Activated naive CD8-positive, alpha-beta T cell treated with anti-CD3 and anti-CD28 coated beads, Interleukin-2, amount 10 ng/mL, durations not matched to agents 7 days and 5 days (primary cell): ENCODE results near the gene MAML2. TPM values are rescaled to one million over a fixed set of nuclear protein-coding genes. Genes with fewer than 3 reads are reported as not detected.
A peak's percentile ranks its signal among the peaks of the same experiment; 100 is the strongest.
"Not testable (repeated sequence)": the region's sequence is repeated elsewhere in the genome, so short reads cannot be mapped to it uniquely, and the experiment has no call there.

Source experiments
- ATAC-seq: fragments of 150-1000 bp; cut with Tn5 transposase; one replicate; pipeline ENCODE4 v1.10.0; 2021; ENCODE audit warnings: low read depth, moderate library complexity
- POLR2A ChIA-PET: fragments of 350-600 bp; sonication (Branson Sonifier 250); formaldehyde crosslinking; loops from one replicate; lab custom pipeline; 2021; ENCODE audit warnings: antibody characterized with exemption; lab: Charles Lee
- DNase-seq: peaks from one replicate; pipeline ENCODE4 v3.0.0; 2021
- H3K27ac Mint-ChIP-seq: one replicate; pipeline ENCODE4 v1.8.0; 2022; ENCODE audit warnings: mild to moderate bottlenecking, mixed read lengths
- H3K27me3 Mint-ChIP-seq: one replicate; pipeline ENCODE4 v1.8.0; 2022; ENCODE audit warnings: mild to moderate bottlenecking, moderate library complexity, mixed read lengths
- H3K36me3 Mint-ChIP-seq: one replicate; pipeline ENCODE4 v1.8.0; 2021; ENCODE audit warnings: mild to moderate bottlenecking, mixed read lengths
- H3K4me1 Mint-ChIP-seq: one replicate; pipeline ENCODE4 v1.8.0; 2021; ENCODE audit warnings: mixed read lengths
- H3K4me3 Mint-ChIP-seq: one replicate; pipeline ENCODE4 v1.8.0; 2022; ENCODE audit warnings: mild to moderate bottlenecking, moderate library complexity, mixed read lengths
- H3K9me3 Mint-ChIP-seq: one replicate; pipeline ENCODE4 v1.8.0; 2021; ENCODE audit warnings: mixed read lengths
- total RNA-seq, 2 experiments: library from RNA; stranded (reverse); gene quantifications; one replicate each; pipeline ENCODE4 v1.2.3, GENCODE V29; 2021

MAML2 gene
- total RNA-seq, 2 experiments from 2014 or later = 18.6 to 20.5 TPM

DNA sequence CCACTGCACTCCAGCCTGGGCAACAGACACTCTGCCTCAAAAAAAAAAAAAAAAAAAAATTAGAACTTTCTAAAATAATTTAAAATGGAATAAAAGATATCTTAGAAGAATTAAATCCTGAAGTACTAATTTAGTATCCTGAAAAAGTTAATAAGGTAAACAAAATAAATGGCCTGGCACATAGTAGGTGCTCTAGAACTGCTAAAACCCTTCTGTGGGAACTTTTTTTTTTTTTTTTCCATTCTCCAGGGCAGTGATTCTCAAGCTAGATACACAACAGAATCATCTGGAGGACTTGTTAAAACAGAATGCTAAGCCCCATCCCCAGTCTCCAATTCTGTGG, 65.3 kb downstream of the MAML2 start:
- Mint-ChIP-seq H3K4me1 (peaks cover 31% of the 10 kb centered on the region), H3K9me3 (no peaks in the 10 kb centered on the region), H3K27ac (no peak overlapping the region), H3K4me3 (no peak overlapping the region), H3K27me3 (no peaks in the 10 kb centered on the region), H3K36me3 (peaks cover 26% of the 10 kb centered on the region)
- no peak for ATAC-seq
- no peak for DNase-seq
- POLR2A ChIA-PET = interaction anchor here (1.4 kb wide), 1 partner anchor 10 kb away, joined by 3 read pairs; no protein-coding TSS in a partner anchor

DNA sequence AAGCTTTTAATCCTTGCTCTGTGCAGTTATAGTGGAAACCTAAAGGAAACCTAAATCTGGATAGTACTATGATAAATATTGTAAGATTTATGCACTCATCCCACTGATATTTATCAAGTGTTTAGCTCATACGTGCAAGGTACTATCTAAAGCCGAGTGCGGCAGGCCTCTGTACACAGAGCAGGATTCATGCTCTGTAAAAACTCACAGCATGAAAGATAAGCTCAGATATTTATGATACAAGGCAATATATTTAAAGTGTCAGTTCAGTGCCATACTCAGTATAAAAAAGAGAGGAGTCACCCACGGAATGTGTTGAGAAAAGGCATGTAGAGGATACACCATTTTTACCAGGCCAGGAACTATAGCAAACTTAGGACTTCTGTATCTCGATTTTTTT, 66.2 kb downstream of the MAML2 start:
- DNase-seq (no peak), ATAC-seq (no peak)
- Mint-ChIP-seq H3K27ac (no peak overlapping the region), H3K4me3 (no peak overlapping the region), H3K4me1 (peaks cover 32% of the 10 kb centered on the region), H3K9me3 (peaks cover 2% of the 10 kb centered on the region), H3K36me3 (peaks cover 30% of the 10 kb centered on the region), H3K27me3 (no peaks in the 10 kb centered on the region)
- POLR2A ChIA-PET = interaction anchor here (0.6 to 1.7 kb wide), 3 partner anchors 10 to 143 kb away, joined by 3 to 9 read pairs (median 5); no protein-coding TSS in a partner anchor

DNA sequence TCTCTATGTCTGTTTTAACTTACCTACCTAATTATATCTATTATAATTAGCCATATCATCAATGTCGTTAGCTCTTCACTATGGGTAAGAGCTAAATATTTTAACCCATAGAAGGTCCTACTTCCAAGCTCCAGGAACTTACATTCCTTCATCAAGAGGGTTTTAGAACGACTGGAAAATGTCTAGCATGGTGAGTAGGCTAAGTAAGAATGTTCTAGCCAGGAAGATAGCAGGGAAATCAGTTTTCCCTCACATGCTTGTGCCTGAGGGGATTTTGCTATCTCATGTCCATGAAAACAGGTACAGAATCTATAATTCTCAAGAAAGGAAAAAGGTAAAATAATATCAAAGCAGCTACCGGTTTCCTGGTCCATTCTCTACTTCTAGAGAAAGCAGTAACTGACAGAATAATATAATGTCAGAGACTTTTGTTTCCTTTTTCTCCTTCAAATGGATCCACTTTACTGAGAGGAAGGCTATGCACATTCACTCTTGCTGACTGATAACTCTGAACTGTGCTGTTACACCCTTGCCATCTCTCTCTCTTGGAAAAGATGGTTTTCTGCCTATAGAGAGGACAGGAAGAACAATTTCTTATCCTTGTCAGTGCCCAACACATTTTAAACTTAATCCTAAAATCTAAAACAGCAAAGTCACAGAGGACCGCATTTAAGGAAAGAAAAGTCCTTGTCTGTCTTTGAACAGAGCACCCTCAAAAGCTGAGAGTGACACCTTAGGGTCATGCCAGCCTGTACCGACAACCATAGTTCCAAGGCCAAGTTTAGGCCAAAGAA, 67.0 kb downstream of the MAML2 start:
- POLR2A ChIA-PET = interaction anchor here (0.6 to 1.7 kb wide), 3 partner anchors 11 to 142 kb away, joined by 3 to 9 read pairs (median 5); no protein-coding TSS in a partner anchor
- no peak overlapping the region for H3K4me3 Mint-ChIP-seq
- H3K9me3 Mint-ChIP-seq = peaks cover 8% of the 10 kb centered on the region
- no peak for DNase-seq
- peaks cover 31% of the 10 kb centered on the region for H3K4me1 Mint-ChIP-seq
- peaks cover 32% of the 10 kb centered on the region for H3K36me3 Mint-ChIP-seq
- no peak for ATAC-seq
- H3K27ac Mint-ChIP-seq = no peak overlapping the region
- H3K27me3 Mint-ChIP-seq = no peaks in the 10 kb centered on the region

DNA sequence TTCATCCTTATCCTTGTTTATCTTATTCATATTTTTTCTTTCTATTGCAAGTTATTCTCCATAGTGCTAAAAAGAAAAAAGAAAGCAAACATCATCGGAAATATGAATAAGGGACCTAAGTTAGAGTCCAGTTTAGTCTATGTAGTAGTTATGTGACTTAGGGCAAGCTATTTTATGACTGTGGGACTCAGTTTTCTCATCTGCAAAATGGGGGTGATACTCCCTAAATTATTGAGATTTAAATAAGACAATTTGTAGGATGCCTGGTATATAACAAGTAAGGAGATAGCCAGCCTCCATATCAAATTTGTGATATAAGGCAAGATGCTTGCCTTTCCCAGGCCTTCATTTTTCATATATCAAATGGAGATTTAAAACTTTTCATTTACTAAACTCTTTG, 69.5 kb downstream of the MAML2 start:
- Mint-ChIP-seq H3K4me3 (no peak overlapping the region), H3K4me1 (peaks cover 24% of the 10 kb centered on the region), H3K27me3 (no peaks in the 10 kb centered on the region), H3K36me3 (peaks cover 48% of the 10 kb centered on the region), H3K9me3 (peaks cover 18% of the 10 kb centered on the region), H3K27ac (no peak overlapping the region)
- no peak for DNase-seq
- POLR2A ChIA-PET = no interaction called here
- ATAC-seq = no peak

DNA sequence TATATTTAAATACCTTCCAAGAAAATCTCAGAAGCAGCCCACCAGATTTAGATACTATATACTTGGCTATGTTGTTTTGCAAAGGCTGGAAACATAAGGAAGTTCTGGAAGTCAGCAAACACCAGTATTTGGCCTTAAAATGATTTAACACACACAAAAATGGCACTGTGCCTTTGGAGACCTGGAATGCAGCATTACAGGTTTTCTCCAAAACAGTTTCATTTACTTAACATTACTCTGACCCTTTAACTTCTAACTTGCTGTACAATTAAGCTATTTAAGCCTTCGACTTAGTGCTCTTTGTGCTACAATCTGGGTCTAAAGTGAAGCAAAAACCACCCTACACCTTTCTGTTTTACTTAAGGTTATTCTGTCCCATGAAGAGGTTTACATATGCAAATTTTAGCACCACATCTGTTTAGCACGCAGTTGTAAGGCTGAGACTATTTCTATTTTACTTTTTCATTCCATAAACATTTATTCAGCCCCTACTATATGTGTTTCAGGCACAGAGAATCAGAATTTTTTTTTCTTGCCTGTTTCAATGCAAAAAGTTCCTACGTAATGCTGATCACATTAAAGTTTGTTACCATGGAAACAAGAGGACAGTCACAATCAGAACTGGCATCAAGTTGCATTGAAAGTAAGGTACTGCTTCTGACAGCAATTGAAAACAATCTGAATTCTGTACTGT, 70.3 kb downstream of the MAML2 start:
- peaks cover 44% of the 10 kb centered on the region for H3K36me3 Mint-ChIP-seq
- H3K9me3 Mint-ChIP-seq = peaks cover 18% of the 10 kb centered on the region
- H3K27ac Mint-ChIP-seq = no peak overlapping the region
- POLR2A ChIA-PET = no interaction called here
- DNase-seq (no peak), ATAC-seq (no peak)
- H3K4me1 Mint-ChIP-seq = peaks cover 21% of the 10 kb centered on the region
- no peaks in the 10 kb centered on the region for H3K27me3 Mint-ChIP-seq
- H3K4me3 Mint-ChIP-seq = no peak overlapping the region

GRCh38 chr11:96271777-96272176, 71.2 kb downstream of the MAML2 start:
- H3K4me3 Mint-ChIP-seq = no peak overlapping the region
- POLR2A ChIA-PET = no interaction called here
- H3K27me3 Mint-ChIP-seq = no peaks in the 10 kb centered on the region
- peaks cover 43% of the 10 kb centered on the region for H3K36me3 Mint-ChIP-seq
- peak overlapping the region; percentile 1 for H3K27ac Mint-ChIP-seq
- H3K4me1 Mint-ChIP-seq = peaks cover 29% of the 10 kb centered on the region
- DNase-seq (no peak), ATAC-seq (no peak)
- H3K9me3 Mint-ChIP-seq = peaks cover 18% of the 10 kb centered on the region

DNA sequence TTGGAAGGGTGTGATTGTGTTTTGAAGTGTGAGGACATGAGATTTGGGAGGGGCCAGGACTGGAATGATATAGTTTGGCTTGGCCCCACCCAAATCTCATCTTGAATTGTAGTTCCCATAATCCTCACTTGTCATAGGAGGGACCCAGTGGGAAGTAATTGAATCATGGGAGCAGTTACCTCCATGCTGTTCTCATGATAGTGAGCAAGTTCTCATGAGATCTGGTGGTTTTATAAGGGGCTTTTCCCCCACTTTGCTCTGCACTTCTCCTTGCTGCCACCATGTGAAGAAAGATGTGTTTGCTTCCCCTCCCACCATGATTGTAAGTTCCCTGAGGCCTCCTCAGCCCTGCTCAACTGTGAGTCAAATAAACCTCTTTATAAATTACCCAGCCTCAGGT, 71.6 kb downstream of the MAML2 start:
- H3K27ac Mint-ChIP-seq, H3K4me3 Mint-ChIP-seq, H3K27me3 Mint-ChIP-seq, ATAC-seq, DNase-seq, POLR2A ChIA-PET: not testable (repeated sequence)
- Mint-ChIP-seq H3K9me3 (peaks cover 18% of the 10 kb centered on the region), H3K36me3 (peaks cover 45% of the 10 kb centered on the region), H3K4me1 (peaks cover 32% of the 10 kb centered on the region)

GRCh38 chr11:96268527-96268926, 74.5 kb downstream of the MAML2 start:
- not testable (repeated sequence) for H3K27me3 Mint-ChIP-seq, ATAC-seq, DNase-seq
- Mint-ChIP-seq H3K4me1 (peaks cover 44% of the 10 kb centered on the region), H3K27ac (peak overlapping the region; percentile 51), H3K9me3 (peaks cover 18% of the 10 kb centered on the region), H3K36me3 (peaks cover 53% of the 10 kb centered on the region), H3K4me3 (peak overlapping the region; percentile 6)
- POLR2A ChIA-PET = interaction anchor here (1.5 kb wide), 1 partner anchor 9 kb away, joined by 3 read pairs; no protein-coding TSS in a partner anchor

GRCh38 chr11:96267496-96268032, 75.4 kb downstream of the MAML2 start:
- peak; percentile 88 for ATAC-seq
- POLR2A ChIA-PET = interaction anchor here (0.7 to 1.5 kb wide), 2 partner anchors 10 to 12 kb away, joined by 3 read pairs; no protein-coding TSS in a partner anchor
- DNase-seq = no peak
- no peaks in the 10 kb centered on the region for H3K27me3 Mint-ChIP-seq
- peaks cover 51% of the 10 kb centered on the region for H3K36me3 Mint-ChIP-seq
- H3K9me3 Mint-ChIP-seq = peaks cover 18% of the 10 kb centered on the region
- H3K4me1 Mint-ChIP-seq = peaks cover 49% of the 10 kb centered on the region
- peak overlapping the region; percentile 70 for H3K4me3 Mint-ChIP-seq
- H3K27ac Mint-ChIP-seq = peak overlapping the region; percentile 80

GRCh38 chr11:96267001-96267495, 75.9 kb downstream of the MAML2 start:
- peak; percentile 12 for ATAC-seq
- Mint-ChIP-seq H3K4me1 (peaks cover 49% of the 10 kb centered on the region), H3K9me3 (peaks cover 18% of the 10 kb centered on the region)

GRCh38 chr11:96265972-96266371, 77.0 kb downstream of the MAML2 start:
- peaks cover 39% of the 10 kb centered on the region for H3K36me3 Mint-ChIP-seq
- ATAC-seq (no peak), DNase-seq (no peak)
- no peak overlapping the region for H3K4me3 Mint-ChIP-seq
- POLR2A ChIA-PET = no interaction called here
- peaks cover 11% of the 10 kb centered on the region for H3K9me3 Mint-ChIP-seq
- no peaks in the 10 kb centered on the region for H3K27me3 Mint-ChIP-seq
- peak overlapping the region; percentile 4 for H3K27ac Mint-ChIP-seq
- H3K4me1 Mint-ChIP-seq = peaks cover 44% of the 10 kb centered on the region

More at GRCh38 chr11:96267001-96267495, 75.9 kb downstream of the MAML2 start:
- Mint-ChIP-seq H3K4me3 (peak overlapping the region; percentile 70), H3K27ac (peak overlapping the region; percentile 80), H3K36me3 (peaks cover 47% of the 10 kb centered on the region), H3K27me3 (no peaks in the 10 kb centered on the region)
- no peak for DNase-seq
- POLR2A ChIA-PET = interaction anchor here (1.5 kb wide), 1 partner anchor 11 kb away, joined by 3 read pairs; no protein-coding TSS in a partner anchor

DNA sequence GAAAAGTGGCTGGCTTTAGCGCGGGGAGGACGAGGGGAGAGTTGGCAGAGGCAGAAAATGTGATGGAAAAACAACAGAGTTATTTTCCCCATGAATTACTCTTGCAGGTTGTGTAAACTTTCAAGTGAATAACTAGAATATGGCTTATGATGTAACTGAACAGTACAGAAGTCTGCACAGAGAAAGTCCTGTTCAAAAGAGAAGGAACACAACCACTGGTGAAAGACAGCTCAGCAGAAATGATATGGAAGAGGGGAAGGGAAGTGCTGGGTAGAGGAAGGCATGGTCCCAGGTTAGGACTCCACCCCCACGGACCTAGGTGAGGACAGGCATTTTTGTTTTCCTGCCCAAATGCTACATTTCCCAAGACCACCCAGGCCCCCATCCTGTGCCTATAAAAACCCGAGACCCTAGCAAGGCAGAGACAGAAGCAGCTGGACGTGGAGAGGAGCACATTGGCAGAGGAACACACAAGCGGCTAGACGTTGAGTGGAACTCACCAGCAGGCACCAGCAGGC, 77.7 kb downstream of the MAML2 start:
- peaks cover 33% of the 10 kb centered on the region for H3K36me3 Mint-ChIP-seq
- peaks cover 6% of the 10 kb centered on the region for H3K9me3 Mint-ChIP-seq
- peaks cover 45% of the 10 kb centered on the region for H3K4me1 Mint-ChIP-seq
- POLR2A ChIA-PET = interaction anchor here (0.7 kb wide), 1 partner anchor 77 kb away, joined by 3 read pairs; the partner anchor contains the start of gene MAML2
- ATAC-seq (no peak), DNase-seq (no peak)
- H3K27ac Mint-ChIP-seq = peak overlapping the region; percentile 4
- no peak overlapping the region for H3K4me3 Mint-ChIP-seq
- H3K27me3 Mint-ChIP-seq = no peaks in the 10 kb centered on the region

DNA sequence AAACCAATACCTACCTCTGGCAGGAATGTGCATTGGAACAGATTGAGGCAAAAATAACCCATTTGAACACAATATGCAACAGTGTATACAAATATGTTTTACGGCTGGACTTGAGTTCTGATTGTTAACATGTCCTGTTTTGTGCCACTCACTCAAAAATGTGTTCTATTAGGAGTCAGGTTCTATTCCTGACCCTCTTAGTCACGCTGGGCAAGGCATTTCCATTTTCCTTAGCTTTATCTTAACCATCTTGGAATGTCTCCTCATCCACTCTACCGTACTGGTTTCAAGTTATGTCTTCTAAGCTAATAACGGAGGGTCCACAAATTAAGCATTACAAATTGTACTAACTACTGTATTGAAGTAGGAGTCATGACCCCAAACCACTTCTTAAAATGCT, 78.6 kb downstream of the MAML2 start:
- no peak for ATAC-seq
- peaks cover 53% of the 10 kb centered on the region for H3K4me1 Mint-ChIP-seq
- POLR2A ChIA-PET = no interaction called here
- peaks cover 6% of the 10 kb centered on the region for H3K9me3 Mint-ChIP-seq
- H3K36me3 Mint-ChIP-seq = peaks cover 25% of the 10 kb centered on the region
- DNase-seq = no peak
- no peaks in the 10 kb centered on the region for H3K27me3 Mint-ChIP-seq
- H3K27ac Mint-ChIP-seq = no peak overlapping the region
- no peak overlapping the region for H3K4me3 Mint-ChIP-seq
